HG03575 (cell line): ENCODE measurements around the gene PLEKHG4B.
"Not testable (repeated sequence)": the region's sequence is repeated elsewhere in the genome, so short reads cannot be mapped to it uniquely, and the experiment has no call there.

ENCODE experiments used
- ATAC-seq: cut with Tn5 transposase; IDR thresholded peaks from one replicate; pipeline ENCODE4 v1.9.1; 2021; ENCODE audit not compliant: unreplicated experiment, insufficient number of reproducible peaks, low FRiP score; ENCODE audit errors: extremely low read depth

The PLEKHG4B gene

DNA sequence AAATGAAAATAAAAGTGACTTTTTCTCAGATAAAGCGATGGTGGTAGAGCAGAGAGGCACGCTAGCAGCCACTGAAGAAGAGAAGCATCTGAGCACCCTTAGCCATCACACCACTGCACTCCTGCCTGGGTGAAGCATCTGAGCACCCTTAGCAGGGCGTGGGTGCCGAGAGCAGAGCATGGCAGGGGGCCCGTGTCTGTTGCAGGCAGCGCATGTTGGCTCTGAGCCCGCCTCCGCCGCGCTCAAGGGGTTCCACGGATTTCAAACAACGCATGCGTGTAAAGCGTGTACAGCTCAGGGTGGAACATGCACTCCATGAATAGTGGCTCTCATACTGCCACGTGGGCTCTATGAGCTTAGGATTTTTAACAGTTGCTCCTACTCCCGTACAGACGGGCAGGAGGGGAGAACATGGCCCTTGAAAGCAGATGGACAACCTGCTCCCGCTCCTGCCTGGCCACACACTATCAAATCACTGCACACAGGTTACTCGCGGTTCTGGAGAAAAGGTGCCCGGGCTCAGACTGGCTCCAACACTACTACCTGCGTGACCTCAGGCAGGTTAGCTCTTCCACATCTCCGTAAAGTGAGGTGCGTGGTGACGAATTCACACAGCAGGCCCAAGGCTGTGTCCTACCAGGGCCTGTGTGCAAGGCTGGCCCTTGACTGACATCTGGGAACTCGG lies 111.4 kb downstream of the PLEKHG4B start:
- no peak for ATAC-seq

DNA sequence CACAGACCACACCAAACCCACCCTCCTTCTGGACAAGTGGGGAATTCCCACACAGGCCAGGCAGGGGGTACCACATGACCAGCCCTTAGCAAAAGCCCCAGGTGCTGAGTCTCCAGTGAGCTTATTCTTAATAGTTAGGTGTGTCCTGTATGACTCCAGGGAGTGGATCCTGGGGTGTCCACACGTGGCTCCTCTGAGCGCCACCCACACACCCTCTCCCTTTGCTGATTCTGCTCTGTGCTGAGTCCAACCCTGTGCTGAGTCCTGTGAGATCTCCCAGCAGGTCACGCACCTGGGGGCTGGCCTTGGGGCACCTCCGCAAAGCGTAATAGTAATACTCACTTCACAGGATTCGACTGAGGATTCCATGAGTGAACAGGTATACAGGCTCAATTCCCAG lies 112.0 kb downstream of the PLEKHG4B start:
- no peak for ATAC-seq

DNA sequence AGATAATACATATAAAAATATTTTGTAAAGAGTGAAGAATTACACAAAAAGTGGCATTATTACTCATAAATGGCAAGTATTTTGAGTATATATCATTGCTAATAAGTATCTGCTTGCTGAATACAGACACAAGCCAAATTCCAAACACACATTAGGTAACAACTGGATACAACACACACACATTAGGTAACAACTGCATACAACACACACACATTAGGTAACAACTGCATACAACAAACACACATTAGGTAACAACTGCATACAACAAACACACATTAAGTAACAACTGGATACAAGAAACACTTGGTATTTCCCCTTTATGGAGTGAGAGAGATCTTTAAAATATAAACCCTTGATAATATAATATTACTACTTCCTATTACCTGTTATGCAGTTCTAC lies 112.5 kb downstream of the PLEKHG4B start:
- no peak for ATAC-seq

DNA sequence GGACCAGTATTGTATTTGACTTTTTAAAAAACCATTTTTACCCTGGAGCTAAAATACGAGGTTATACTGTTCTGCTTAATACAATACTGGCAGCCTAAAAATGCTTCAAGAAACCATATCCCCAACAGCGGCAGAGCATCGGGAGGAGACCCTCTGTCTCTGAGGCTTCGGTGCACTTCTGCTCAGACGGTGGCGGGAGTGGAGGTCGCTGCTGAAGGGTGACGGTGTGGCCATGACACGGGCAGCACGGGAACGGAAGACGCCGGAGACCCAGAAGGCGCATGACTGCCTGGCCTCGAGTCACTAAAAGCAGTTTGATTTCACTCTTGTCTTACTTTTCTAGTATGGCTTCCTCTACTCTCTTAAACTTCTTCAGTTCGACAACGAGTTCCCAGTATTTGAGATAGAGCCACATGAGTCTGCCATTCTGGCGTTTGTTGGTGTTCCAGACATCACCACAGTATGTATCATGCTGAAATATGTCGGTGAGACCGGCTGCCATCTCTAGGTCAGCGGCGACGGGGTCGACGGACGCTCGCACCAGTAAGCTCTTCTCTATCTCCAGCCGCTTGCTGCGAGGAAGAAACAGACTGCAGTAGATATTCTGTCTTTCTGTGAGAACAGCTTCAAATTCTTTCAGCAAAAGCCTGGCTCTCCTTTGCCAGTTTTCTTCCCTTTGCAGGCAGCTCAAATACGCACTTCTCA lies 113.2 kb downstream of the PLEKHG4B start:
- ATAC-seq, result no peak

DNA sequence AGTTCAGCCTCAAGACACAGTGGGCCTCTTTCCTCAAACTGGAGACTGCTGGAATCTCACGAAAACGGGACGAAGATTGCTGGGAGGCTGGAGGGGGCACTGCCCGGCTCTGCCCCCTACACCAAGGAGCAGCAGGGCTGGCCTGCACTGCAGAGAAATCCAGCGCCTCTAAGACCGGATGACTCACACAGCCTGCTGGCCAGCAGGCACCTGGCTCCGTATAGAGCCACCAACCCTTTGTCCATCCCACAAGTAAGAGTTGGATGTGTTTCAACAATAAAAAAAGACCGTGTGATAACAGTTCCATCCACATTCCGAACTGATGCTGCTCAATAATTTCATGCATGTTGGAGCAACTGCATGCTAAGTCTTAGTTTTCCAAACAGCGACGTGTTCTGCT lies 114.4 kb downstream of the PLEKHG4B start:
- ATAC-seq, result no peak

- no peak for ATAC-seq
These were observed 115.1 kb downstream of the PLEKHG4B start for GRCh38 chr5:206927-207536.

DNA sequence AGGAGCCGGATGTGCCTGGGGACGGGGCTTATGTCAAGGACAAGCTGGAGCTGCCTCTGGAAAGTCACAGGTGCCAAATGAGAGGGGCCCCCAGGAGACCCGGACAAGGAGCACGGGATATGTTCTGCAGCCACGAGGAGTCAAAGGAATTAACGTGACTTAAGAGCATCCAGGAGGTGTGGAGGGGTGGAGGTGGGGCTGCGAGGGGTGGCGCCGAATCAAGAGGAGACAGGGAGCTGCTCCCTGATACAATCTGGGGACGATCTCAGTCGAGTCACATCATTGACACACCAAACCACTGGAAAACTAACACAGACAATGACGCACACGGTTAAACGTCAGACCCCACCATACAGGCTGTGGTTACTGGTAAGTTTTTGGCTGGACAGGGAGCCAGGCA lies 115.6 kb downstream of the PLEKHG4B start:
- ATAC-seq, result no peak

DNA sequence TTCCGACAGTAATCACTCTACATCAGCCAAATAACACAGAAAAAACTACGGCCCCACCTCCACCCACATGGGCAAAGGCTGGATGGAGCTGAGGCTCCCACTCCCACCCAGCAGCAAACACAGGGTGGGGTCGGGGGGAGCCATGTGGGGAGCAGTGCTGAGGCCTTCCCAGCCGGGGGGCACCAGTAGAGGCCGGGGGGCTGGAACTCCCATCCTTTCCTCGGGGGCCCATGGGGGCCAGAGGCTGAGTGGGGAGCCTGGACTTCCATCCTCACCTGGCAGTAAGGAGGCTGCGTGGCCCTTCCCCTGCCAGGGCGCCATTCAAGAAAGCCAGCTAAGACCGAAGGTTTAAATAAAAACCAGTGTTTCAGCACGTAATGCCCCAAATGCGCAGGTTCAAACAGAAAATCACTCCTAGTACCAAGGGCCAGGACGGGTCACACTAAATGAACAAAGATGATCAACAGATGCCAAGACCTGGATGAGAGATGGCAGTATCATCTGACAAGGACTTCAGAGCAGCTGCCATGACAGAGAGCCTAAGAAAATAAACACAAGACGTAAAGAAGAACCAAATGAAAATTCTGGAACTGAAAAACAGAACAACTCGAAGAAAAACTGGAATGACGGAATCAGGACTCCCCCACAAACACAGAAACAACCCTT lies 116.6 kb downstream of the PLEKHG4B start:
- ATAC-seq, result no peak

GRCh38 chr5:213803-214395 lies 121.9 kb downstream of the PLEKHG4B start:
- no peak for ATAC-seq

DNA sequence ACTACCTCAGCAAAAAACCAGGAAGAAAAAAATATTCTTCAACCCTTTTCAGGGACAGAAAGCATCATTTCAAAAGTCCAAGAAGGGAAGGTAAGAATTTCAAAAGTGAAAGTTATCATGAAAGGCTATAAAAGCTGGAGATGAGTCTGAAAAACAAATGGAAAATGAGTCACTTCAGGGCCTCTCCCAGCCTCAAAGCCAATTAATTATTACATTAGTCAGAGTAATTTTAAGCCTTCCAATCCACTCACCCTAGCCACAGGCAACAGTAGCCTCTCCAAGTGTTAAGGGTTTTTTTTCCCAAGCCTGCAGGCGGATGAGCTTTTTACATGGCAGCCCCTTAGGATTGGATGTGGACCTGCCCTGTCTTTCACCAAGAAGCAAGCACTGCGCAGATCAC lies 123.3 kb downstream of the PLEKHG4B start:
- ATAC-seq, result not testable (repeated sequence)

DNA sequence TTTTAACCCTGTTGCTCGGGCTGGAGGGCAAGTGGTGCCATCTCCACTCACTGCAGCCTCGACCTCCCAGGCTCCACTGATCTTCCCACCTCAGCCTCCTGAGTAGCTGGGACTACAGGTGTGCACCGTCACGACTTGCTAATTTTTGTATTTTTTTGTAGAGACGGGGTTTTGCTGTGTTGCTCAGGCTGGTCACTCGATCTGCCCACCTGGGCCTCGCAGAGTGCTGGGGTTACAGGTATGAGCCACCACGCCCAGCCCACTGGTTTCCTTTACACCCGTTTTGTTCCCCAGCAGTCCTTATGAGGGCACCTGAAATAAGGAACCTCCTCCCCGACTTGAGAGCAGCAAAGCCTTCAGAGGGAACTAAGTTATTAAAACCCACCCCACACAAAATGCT lies 124.1 kb downstream of the PLEKHG4B start:
- ATAC-seq, result not testable (repeated sequence)

DNA sequence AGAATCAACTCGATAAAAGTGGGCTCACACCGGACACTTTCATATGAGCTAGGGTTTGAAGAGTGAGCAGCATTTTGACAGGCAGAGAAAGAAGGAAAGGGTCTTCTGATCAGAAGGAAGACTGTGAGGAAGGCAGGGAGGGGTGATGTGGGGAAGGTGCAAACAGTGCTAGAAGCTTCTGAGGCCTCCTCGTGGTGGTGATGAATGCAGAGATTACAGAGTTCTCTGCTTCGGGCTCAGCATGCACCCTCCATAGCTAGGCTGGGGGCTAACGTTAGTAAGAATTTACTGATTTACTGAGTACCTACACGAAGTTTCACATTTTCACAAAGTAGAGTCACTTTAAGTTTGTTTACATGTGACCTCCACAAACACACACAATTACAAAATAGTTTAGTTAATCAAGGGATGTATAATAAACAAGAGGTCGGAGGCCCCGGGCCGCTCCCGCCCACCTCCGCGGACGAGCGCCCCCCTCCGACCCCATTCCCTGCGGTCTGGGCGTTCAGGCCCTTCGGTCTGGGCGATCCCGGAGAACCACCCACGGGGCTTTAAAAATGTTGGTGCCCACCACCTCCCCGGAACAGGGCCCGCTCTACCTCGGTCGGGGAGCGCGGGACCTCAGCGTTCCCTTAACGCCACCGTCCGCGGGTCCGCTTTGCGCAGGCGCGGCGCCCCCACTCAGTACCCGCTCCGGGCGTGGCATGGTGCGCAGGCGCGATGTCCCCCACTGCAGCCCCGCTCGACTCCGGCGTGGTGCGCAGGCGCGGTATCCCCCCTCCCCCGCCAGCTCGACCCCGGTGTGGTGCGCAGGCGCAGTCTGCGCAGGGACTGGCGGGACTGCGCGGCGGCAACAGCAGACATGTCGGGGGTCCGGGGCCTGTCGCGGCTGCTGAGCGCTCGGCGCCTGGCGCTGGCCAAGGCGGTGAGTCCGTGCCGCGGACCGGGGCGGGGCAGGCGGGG lies 125.8 kb downstream of the PLEKHG4B start, which contains the start of the genes CCDC127 and SDHA:
Gene CCDC127 (minus strand): TSS at position 660 of the 963 bp plus-strand sequence. CDS start 1,304 bp downstream, outside the sequence.
Gene SDHA (plus strand): TSS at position 827 of the 963 bp plus-strand sequence. CDS start 36 bp downstream, at position 863.
- ATAC-seq, result not testable (repeated sequence)

- ATAC-seq, result no peak
These were observed 126.7 kb downstream of the PLEKHG4B start for GRCh38 chr5:218457-219291.

DNA sequence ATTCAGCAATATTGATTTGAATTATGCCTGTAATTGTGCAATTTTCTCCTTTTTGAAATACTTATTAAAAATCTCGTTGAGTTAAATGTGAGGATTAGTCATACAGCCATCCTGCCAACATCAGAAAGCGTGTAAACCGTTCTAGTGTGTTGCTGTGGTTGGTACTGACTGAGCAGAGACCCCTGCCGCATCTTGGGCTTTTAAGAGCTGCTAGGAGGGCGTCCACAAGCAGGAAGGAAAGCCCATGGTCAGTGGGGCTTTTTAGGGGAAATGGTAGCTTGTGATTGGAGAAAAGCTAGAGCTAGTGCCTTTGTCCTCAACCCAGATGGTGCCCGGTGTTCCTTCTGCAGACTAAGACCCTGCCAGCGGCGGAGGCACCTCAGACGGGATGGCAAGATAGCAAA lies 127.5 kb downstream of the PLEKHG4B start:
- ATAC-seq, result no peak

DNA sequence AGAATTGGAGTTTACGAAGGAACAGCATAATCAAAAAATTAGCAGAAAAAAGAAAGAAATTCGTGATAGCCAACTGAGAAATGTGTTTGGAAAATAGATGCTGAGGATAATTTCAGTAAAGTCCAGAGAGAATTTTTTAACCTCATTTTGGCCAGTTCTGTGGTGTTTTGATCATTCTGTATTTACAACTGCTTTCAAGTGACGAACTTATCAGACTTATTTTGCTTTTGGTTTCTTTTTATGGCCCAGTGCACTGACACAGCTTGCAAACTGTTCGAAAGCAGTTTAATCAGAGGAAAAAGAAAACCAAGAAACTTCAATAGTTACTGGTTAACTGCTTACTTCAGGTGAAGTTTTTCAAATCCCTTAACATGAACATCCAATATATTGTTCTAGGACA lies 128.0 kb downstream of the PLEKHG4B start:
- no peak for ATAC-seq

GRCh38 chr5:222951-223715 lies 131.2 kb downstream of the PLEKHG4B start:
- ATAC-seq, result not testable (repeated sequence)

GRCh38 chr5:223791-224190 lies 131.8 kb downstream of the PLEKHG4B start:
- ATAC-seq, result no peak
